ENCODE measurements around the gene KIF5A. TPM values are rescaled to one million over a fixed set of nuclear protein-coding genes. Genes with fewer than 3 reads are reported as not detected.
A peak's percentile ranks its signal among the peaks of the same experiment; 100 is the strongest.
"Not testable (repeated sequence)": the region's sequence is repeated elsewhere in the genome, so short reads cannot be mapped to it uniquely, and the experiment has no call there.

The KIF5A gene
- total and polyA plus RNA-seq, 7 donors: 0.01 to 0.21 (median 0.09) TPM; not detected in 1

- Histone ChIP-seq H3K27ac (no peak overlapping the region), H3K9me3 (no peaks in the 10 kb centered on the region), H3K36me3 (ENCODE audit: insufficient read depth in 1 of 2, low read depth in 1 of 2) (peaks cover 13 to 82% of the 10 kb centered on the region in 2 donors), H3K4me1 (no peaks in the 10 kb centered on the region), H3K4me3 (no peak overlapping the region), H3K27me3 (ENCODE audit: insufficient read depth in 3 of 3, low read length in 2 of 3) (no peaks in the 10 kb centered on the region)
- DNase-seq: no peak
- intact Hi-C loops (cut with DNase I): no loop called here
- WGBS, 3 donors: 96 to 99% (median 97%) methylated on average over 7 of the region's 7 CpGs
- no peak for ATAC-seq
- TF ChIP-seq CTCF (IDR thresholded peaks at IDR 0.05): no peak
Measured at GRCh38 chr12:57511588-57512325, 38.1 kb upstream of the KIF5A start.

GRCh38 chr12:57512665-57513064 is 37.2 kb upstream of the KIF5A start:
- no peak for DNase-seq
- no peak for TF ChIP-seq CTCF (IDR thresholded peaks at IDR 0.05)
- no peaks in the 10 kb centered on the region for H3K27me3 ChIP-seq (ENCODE audit: insufficient read depth in 3 of 3, low read length in 2 of 3)
- H3K27ac ChIP-seq: no peak overlapping the region
- H3K36me3 ChIP-seq (ENCODE audit: insufficient read depth in 1 of 2, low read depth in 1 of 2): peaks cover 18 to 91% of the 10 kb centered on the region in 2 donors
- no peaks in the 10 kb centered on the region for H3K9me3 ChIP-seq
- H3K4me3 ChIP-seq: no peak overlapping the region
- intact Hi-C loops (cut with DNase I): no loop called here
- H3K4me1 ChIP-seq: peaks cover 8% of the 10 kb centered on the region
- WGBS, 3 donors: 86 to 96% (median 90%) methylated on average over 6 of the region's 6 CpGs
- ATAC-seq: no peak

- Histone ChIP-seq H3K27ac (no peak overlapping the region), H3K4me3 (no peak overlapping the region), H3K9me3 (no peaks in the 10 kb centered on the region), H3K4me1 (peaks cover 14% of the 10 kb centered on the region), H3K27me3 (ENCODE audit: insufficient read depth in 3 of 3, low read length in 2 of 3) (no peaks in the 10 kb centered on the region), H3K36me3 (ENCODE audit: insufficient read depth in 1 of 2, low read depth in 1 of 2) (peaks cover 18 to 95% of the 10 kb centered on the region in 2 donors)
- 94 to 96% (median 96%) methylated on average over 5 of the region's 5 CpGs for WGBS, 3 donors
- ATAC-seq (no peak), DNase-seq (no peak)
- TF ChIP-seq CTCF (IDR thresholded peaks at IDR 0.05): no peak
- intact Hi-C loops (cut with DNase I): no loop called here
Measured at GRCh38 chr12:57513266-57513665, 36.6 kb upstream of the KIF5A start.

GRCh38 chr12:57513677-57514076 is 36.2 kb upstream of the KIF5A start:
- Histone ChIP-seq H3K36me3 (ENCODE audit: insufficient read depth in 1 of 2, low read depth in 1 of 2) (peaks cover 18 to 94% of the 10 kb centered on the region in 2 donors), H3K4me1 (peaks cover 18% of the 10 kb centered on the region)
- DNase-seq; H3K4me3 ChIP-seq; ATAC-seq; intact Hi-C loops (cut with DNase I); H3K27ac ChIP-seq; H3K27me3 ChIP-seq (ENCODE audit: insufficient read depth in 3 of 3, low read length in 2 of 3); H3K9me3 ChIP-seq: not testable (repeated sequence)
- 92 to 96% (median 95%) methylated on average over 6 of the region's 6 CpGs for WGBS, 3 donors

GRCh38 chr12:57514246-57514645 is 35.6 kb upstream of the KIF5A start:
- intact Hi-C loops (cut with DNase I); DNase-seq; ATAC-seq; H3K27me3 ChIP-seq (ENCODE audit: insufficient read depth in 3 of 3, low read length in 2 of 3); H3K9me3 ChIP-seq; H3K4me3 ChIP-seq: not testable (repeated sequence)
- 90 to 92% (median 91%) methylated on average over 8 to 9 of the region's 9 CpGs for WGBS, 3 donors
- peaks cover 23% of the 10 kb centered on the region for H3K4me1 ChIP-seq
- peak overlapping the region; percentile 46 for H3K27ac ChIP-seq
- peaks cover 18 to 89% of the 10 kb centered on the region in 2 donors for H3K36me3 ChIP-seq (ENCODE audit: insufficient read depth in 1 of 2, low read depth in 1 of 2)
